ENCODE data around the gene VSIG8.

DNA sequence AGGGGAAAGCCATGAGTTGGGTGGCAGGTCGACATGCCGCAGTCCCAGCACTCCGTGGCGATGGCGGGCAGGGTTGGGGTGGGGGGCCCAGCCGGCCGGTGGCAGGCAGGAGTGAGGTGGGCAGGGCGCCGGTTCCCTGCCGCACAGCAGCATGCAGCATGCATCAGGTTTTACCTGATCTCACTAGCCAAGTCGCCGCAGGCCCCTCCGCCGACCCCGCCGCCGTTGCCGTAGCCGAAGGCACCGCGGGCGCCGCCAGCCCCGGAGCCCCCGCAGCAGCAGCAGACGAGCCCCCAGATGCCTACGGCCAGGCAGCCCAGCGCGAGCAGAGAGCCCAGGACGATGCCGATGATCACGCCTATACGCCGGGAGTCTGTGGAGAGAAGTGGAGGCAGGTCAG is 6.7 kb downstream of the VSIG8 start:
- no peak for TF ChIP-seq POLR2A (IDR thresholded peaks at IDR 0.05)
- TF ChIP-seq, protein P1, sequence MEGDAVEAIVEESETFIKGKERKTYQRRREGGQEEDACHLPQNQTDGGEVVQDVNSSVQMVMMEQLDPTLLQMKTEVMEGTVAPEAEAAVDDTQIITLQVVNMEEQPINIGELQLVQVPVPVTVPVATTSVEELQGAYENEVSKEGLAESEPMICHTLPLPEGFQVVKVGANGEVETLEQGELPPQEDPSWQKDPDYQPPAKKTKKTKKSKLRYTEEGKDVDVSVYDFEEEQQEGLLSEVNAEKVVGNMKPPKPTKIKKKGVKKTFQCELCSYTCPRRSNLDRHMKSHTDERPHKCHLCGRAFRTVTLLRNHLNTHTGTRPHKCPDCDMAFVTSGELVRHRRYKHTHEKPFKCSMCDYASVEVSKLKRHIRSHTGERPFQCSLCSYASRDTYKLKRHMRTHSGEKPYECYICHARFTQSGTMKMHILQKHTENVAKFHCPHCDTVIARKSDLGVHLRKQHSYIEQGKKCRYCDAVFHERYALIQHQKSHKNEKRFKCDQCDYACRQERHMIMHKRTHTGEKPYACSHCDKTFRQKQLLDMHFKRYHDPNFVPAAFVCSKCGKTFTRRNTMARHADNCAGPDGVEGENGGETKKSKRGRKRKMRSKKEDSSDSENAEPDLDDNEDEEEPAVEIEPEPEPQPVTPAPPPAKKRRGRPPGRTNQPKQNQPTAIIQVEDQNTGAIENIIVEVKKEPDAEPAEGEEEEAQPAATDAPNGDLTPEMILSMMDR (IDR thresholded peaks at IDR 0.05) = no peak

Measured in ovary (tissue), 3 donors.